SK-N-SH (cell line): ENCODE data around the gene AQP9. TPM values are rescaled to one million over a fixed set of nuclear protein-coding genes. Genes with fewer than 3 reads are reported as not detected.

ENCODE experiments used
- CTCF ChIA-PET: fragments of 300-600, 350-600 bp; formaldehyde crosslinking; extraction: SDS; loops from one replicate; lab custom pipeline; 2021; lab: Yijun Ruan, JAX
- POLR2A ChIA-PET: fragments of 350-600 bp; sonication (Branson Sonifier 250); formaldehyde crosslinking; extraction: SDS; loops from one replicate; lab custom pipeline; 2020; ENCODE audit warnings: antibody characterized with exemption, inconsistent platforms; lab: Yijun Ruan, JAX
- DNase-seq: peaks from one replicate; pipeline ENCODE4 v3.0.0; 2012
- H2AFZ ChIP-seq: fragments of 200-600 bp; sonication (generic); 2 replicates; pipeline ENCODE4 v1.8.1; 2016; ENCODE audit warnings: antibody characterized with exemption, mild to moderate bottlenecking, low read depth
- H3F3A ChIP-seq: fragments of 200-600 bp; sonication (generic); replicated peaks from 2 replicates; pipeline ENCODE3; 2016; ENCODE audit warnings: antibody characterized with exemption, mild to moderate bottlenecking; ENCODE audit not compliant: insufficient read depth
- H3K27ac ChIP-seq, 2 experiments: fragments of 200-500 bp in 1 of 2; fragments of 200-600 bp in 1 of 2; sonication (Bioruptor generic) in 1 of 2; sonication (generic), shearing (Covaris generic) in 1 of 2; 2 replicates each; pipeline versions ENCODE4 v1.5.1 to v1.6.1; 2014 to 2016; ENCODE audit warnings: low read depth in 2 of 2, inconsistent platforms in 1 of 2, low read length in 1 of 2, mild to moderate bottlenecking in 1 of 2, mixed read lengths in 1 of 2
- H3K27me3 ChIP-seq: fragments of 200-600 bp; sonication (generic), shearing (Covaris generic); 2 replicates; pipeline ENCODE4 v1.6.1; 2016; ENCODE audit warnings: mixed run types; ENCODE audit not compliant: insufficient read depth
- H3K36me3 ChIP-seq, 2 experiments: fragments of 200-500 bp in 1 of 2; fragments of 200-600 bp in 1 of 2; sonication (Bioruptor generic) in 1 of 2; sonication (generic) in 1 of 2; replicated peaks in 1 of 2; 2 replicates each; pipeline versions ENCODE3 to v1.5.1; 2014 to 2016; ENCODE audit warnings: low read length in 1 of 2, mild to moderate bottlenecking in 1 of 2; ENCODE audit not compliant: insufficient read depth in 2 of 2, control insufficient read depth in 1 of 2
- H3K4me1 ChIP-seq, 2 experiments: fragments of 200-500 bp in 1 of 2; fragments of 200-600 bp in 1 of 2; sonication (Bioruptor generic) in 1 of 2; sonication (generic), shearing (Covaris generic) in 1 of 2; 2 replicates each; pipeline versions ENCODE4 v1.5.1 to v1.6.1; 2014 to 2016; ENCODE audit warnings: low read depth in 1 of 2, low read length in 1 of 2, mixed run types in 1 of 2; ENCODE audit not compliant: insufficient read depth in 2 of 2, control insufficient read depth in 1 of 2
- H3K4me2 ChIP-seq: fragments of 200-600 bp; sonication (generic), shearing (Covaris generic); 2 replicates; pipeline ENCODE4 v1.6.1; 2017; ENCODE audit warnings: mixed run types
- H3K4me3 ChIP-seq, 2 experiments: fragments of 200-500 bp in 1 of 2; fragments of 200-600 bp in 1 of 2; sonication (Bioruptor generic) in 1 of 2; sonication (generic), shearing (Covaris generic) in 1 of 2; 2 replicates each; pipeline versions ENCODE4 v1.5.1 to v1.8.1; 2014 to 2016; ENCODE audit warnings: low read depth in 2 of 2, inconsistent platforms in 1 of 2, low read length in 1 of 2, mild to moderate bottlenecking in 1 of 2, mixed read lengths in 1 of 2, moderate library complexity in 1 of 2
- H3K79me2 ChIP-seq: fragments of 200-600 bp; sonication (generic); 2 replicates; pipeline ENCODE4 v1.8.1; 2017; ENCODE audit warnings: mild to moderate bottlenecking; ENCODE audit not compliant: insufficient read depth
- H3K9ac ChIP-seq: fragments of 200-600 bp; sonication (generic); 2 replicates; pipeline ENCODE4 v1.6.1; 2017; ENCODE audit warnings: mixed run types
- H3K9me2 ChIP-seq: fragments of 200-600 bp; sonication (generic); 2 replicates; pipeline ENCODE4 v1.6.1; 2017; ENCODE audit warnings: mixed run types
- H3K9me3 ChIP-seq: fragments of 200-600 bp; sonication (generic); 2 replicates; pipeline ENCODE4 v1.6.1; 2017; ENCODE audit warnings: mixed run types, mild to moderate bottlenecking, moderate library complexity
- H4K20me1 ChIP-seq: fragments of 200-600 bp; sonication (generic); 2 replicates; pipeline ENCODE4 v1.6.1; 2017; ENCODE audit warnings: mild to moderate bottlenecking, mixed run types; ENCODE audit not compliant: insufficient read depth
- EZH2phosphoT487 ChIP-seq: fragments of 200-600 bp; sonication (generic); IDR thresholded peaks from 2 replicates; pipeline ENCODE4 v1.6.1; 2017; ENCODE audit warnings: low read depth, mixed run types, mild to moderate bottlenecking, antibody characterized with exemption, moderate library complexity, borderline replicate concordance
- MEF2A ChIP-seq: IDR thresholded peaks from 2 replicates; pipeline ENCODE4 v1.4.0; 2012; ENCODE audit warnings: low read depth, borderline replicate concordance
- MXI1 ChIP-seq: IDR thresholded peaks from 2 replicates; pipeline ENCODE4 v1.6.1; 2012; ENCODE audit warnings: mild to moderate bottlenecking, low read depth, low read length, improper control_type of control experiment
- RAD21 ChIP-seq: IDR thresholded peaks from 2 replicates; pipeline ENCODE4 v1.6.1; 2012; ENCODE audit warnings: mild to moderate bottlenecking, low read length
- RCOR1 ChIP-seq: fragments of 150-350 bp; IDR thresholded peaks from 2 replicates; pipeline ENCODE4 v1.6.1; 2017; ENCODE audit warnings: antibody characterized with exemption, low read length
- SIN3A ChIP-seq: IDR thresholded peaks from 2 replicates; pipeline ENCODE4 v1.6.1; 2012; ENCODE audit warnings: low read depth, mild to moderate bottlenecking, low read length, moderate library complexity, borderline replicate concordance
- SMC3 ChIP-seq: IDR thresholded peaks from 2 replicates; pipeline ENCODE4 v1.6.1; 2012; ENCODE audit warnings: low read depth, low read length, improper control_type of control experiment
- TAF1 ChIP-seq: IDR thresholded peaks from 2 replicates; pipeline ENCODE4 v1.6.1; 2012; ENCODE audit warnings: low read depth, mild to moderate bottlenecking, low read length, moderate library complexity, borderline replicate concordance
- TEAD4 ChIP-seq: IDR thresholded peaks from 2 replicates; pipeline ENCODE4 v1.4.0; 2012; ENCODE audit warnings: mild to moderate bottlenecking, borderline replicate concordance; ENCODE audit not compliant: insufficient read depth
- WGBS: methylation state at CpG from one replicate; pipeline ENCODE4 v1.1.6; 2017; ENCODE audit warnings: low lambda C conversion rate; 5-methylcytosine and 5-hydroxymethylcytosine counted together
- polyA plus RNA-seq, 3 experiments: library from polyadenylated mRNA; depleted of rRNA; stranded (reverse); fragments of >200 nt; gene quantifications; 2 replicates each; pipeline ENCODE4 v1.2.3, GENCODE V29; 2012
- TF ChIP-seq, protein P1 (sequence below): fragments of 200-600 bp; sonication (generic); IDR thresholded peaks from 2 replicates; pipeline ENCODE4 v1.6.1; 2017; ENCODE audit warnings: antibody characterized with exemption, mild to moderate bottlenecking, moderate library complexity
- TF ChIP-seq, protein P2 (sequence below): IDR thresholded peaks from 2 replicates; pipeline ENCODE4 v1.4.0; 2012; ENCODE audit warnings: low read depth
- TF ChIP-seq, protein P3 (sequence below): fragments of 150-350 bp; IDR thresholded peaks from 2 replicates; pipeline ENCODE4 v1.6.1; 2017; ENCODE audit warnings: antibody characterized with exemption, low read length, low read depth, borderline replicate concordance
- TF ChIP-seq, protein P4 (sequence below): fragments of 150-350 bp; IDR thresholded peaks from 2 replicates; pipeline ENCODE4 v1.6.1; 2016; ENCODE audit warnings: mild to moderate bottlenecking, low read depth, low read length

The AQP9 gene
- polyA plus RNA-seq, 1 of the 3 experiments (the other 2 are of a cell fraction): not detected

DNA sequence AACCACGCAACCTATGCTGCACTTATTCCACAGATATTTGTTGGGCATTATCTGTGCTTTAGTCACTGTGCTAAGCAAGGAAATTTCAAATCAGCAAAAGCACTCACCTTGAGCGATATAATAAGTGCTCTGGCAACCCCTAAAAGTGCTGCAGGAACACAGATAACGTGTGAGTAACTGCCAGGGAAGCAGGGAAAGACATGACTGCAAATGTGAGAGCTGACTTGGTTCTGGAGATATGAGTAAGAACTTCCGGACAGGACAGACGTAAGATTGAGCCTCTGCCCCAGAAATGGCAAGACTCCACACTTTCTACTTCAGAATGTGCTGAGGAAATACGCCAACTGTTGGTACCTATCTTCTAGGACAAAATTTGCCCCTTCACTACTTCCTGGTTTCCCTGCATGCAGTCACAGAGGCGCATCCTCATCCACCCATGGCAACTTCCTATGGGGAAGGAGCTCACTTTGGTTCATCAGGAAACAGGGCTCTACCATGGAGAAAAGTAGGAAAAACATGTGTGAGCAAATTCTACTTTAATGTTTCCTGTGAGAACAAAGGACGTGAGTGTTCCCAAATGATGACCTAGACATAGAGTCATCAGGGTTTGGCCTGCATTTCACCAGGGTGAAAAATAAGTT lies 41.7 kb downstream of the AQP9 start:
- 0 out of 4 replicates have a peak overlapping the region, but pooled peaks of 1 of the 2 experiments have one; percentile 18 for H3K27ac ChIP-seq

GRCh38 chr15:58182460-58183163 lies 44.4 kb downstream of the AQP9 start:
- H3K9me3 ChIP-seq: no peaks in the 10 kb centered on the region
- H3K9ac ChIP-seq: no peak overlapping the region
- H3K9me2 ChIP-seq: no peaks in the 10 kb centered on the region
- WGBS: 27% methylated on average over 9 of the region's 9 CpGs
- H3K4me2 ChIP-seq: no peak overlapping the region
- H3K36me3 ChIP-seq: no peaks in the 10 kb centered on the region
- no peaks in the 10 kb centered on the region for H4K20me1 ChIP-seq
- peaks cover 8% of the 10 kb centered on the region; the same call in 1 of the 2 replicates for H3K27me3 ChIP-seq
- H3K4me3 ChIP-seq: no peak overlapping the region
- H3K79me2 ChIP-seq: no peaks in the 10 kb centered on the region
- no peaks in the 10 kb centered on the region; a peak in 1 of 4 replicates for H3K4me1 ChIP-seq
- H3K27ac ChIP-seq: no peak overlapping the region
- no peaks in the 10 kb centered on the region for H3F3A ChIP-seq
- TF ChIP-seq TAF1: no peak
- peak; percentile 94 for TF ChIP-seq RAD21
- TF ChIP-seq, protein P1, sequence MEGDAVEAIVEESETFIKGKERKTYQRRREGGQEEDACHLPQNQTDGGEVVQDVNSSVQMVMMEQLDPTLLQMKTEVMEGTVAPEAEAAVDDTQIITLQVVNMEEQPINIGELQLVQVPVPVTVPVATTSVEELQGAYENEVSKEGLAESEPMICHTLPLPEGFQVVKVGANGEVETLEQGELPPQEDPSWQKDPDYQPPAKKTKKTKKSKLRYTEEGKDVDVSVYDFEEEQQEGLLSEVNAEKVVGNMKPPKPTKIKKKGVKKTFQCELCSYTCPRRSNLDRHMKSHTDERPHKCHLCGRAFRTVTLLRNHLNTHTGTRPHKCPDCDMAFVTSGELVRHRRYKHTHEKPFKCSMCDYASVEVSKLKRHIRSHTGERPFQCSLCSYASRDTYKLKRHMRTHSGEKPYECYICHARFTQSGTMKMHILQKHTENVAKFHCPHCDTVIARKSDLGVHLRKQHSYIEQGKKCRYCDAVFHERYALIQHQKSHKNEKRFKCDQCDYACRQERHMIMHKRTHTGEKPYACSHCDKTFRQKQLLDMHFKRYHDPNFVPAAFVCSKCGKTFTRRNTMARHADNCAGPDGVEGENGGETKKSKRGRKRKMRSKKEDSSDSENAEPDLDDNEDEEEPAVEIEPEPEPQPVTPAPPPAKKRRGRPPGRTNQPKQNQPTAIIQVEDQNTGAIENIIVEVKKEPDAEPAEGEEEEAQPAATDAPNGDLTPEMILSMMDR: peak; percentile 75
- TF ChIP-seq SMC3: peak; percentile 77
- CTCF ChIA-PET: interaction anchor here (0.6 to 4.8 kb wide), 66 partner anchors 10 to 1347 kb away, joined by 3 to 52 read pairs (median 4); partner anchors contain the start of gene POLR2M
- peak; percentile 73 for DNase-seq
- H2AFZ ChIP-seq: no peak overlapping the region
- POLR2A ChIA-PET: no interaction called here

More for the DNA sequence above, 41.7 kb downstream of the AQP9 start:
- Histone ChIP-seq H3K27me3 (no peaks in the 10 kb centered on the region; the same call in 1 of the 2 replicates), H3K4me1 (no peaks in the 10 kb centered on the region; a peak in 1 of 4 replicates), H2AFZ (no peak overlapping the region), H3K9me3 (no peaks in the 10 kb centered on the region), H3K4me3 (no peak overlapping the region), H3F3A (no peaks in the 10 kb centered on the region), H3K79me2 (no peaks in the 10 kb centered on the region), H4K20me1 (no peaks in the 10 kb centered on the region), H3K9me2 (no peaks in the 10 kb centered on the region), H3K4me2 (no peak overlapping the region), H3K36me3 (no peaks in the 10 kb centered on the region), H3K9ac (no peak overlapping the region)
- ChIA-PET CTCF (interaction anchor here (4.8 kb wide), 1 partner anchor 108 kb away, joined by 52 read pairs; no protein-coding TSS in a partner anchor), POLR2A (no interaction called here)
- DNase-seq: no peak
- 50% methylated on average over 8 of the region's 8 CpGs for WGBS
- TF ChIP-seq TEAD4 (no peak), TAF1 (no peak), EZH2phosphoT487 (no peak), RCOR1 (no peak), SIN3A (no peak), MEF2A (no peak), MXI1 (no peak), RAD21 (no peak)
- TF ChIP-seq, protein P2, sequence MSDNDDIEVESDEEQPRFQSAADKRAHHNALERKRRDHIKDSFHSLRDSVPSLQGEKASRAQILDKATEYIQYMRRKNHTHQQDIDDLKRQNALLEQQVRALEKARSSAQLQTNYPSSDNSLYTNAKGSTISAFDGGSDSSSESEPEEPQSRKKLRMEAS: no peak
- TF ChIP-seq, protein P3, sequence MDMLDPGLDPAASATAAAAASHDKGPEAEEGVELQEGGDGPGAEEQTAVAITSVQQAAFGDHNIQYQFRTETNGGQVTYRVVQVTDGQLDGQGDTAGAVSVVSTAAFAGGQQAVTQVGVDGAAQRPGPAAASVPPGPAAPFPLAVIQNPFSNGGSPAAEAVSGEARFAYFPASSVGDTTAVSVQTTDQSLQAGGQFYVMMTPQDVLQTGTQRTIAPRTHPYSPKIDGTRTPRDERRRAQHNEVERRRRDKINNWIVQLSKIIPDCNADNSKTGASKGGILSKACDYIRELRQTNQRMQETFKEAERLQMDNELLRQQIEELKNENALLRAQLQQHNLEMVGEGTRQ: no peak
- TF ChIP-seq, protein P4, sequence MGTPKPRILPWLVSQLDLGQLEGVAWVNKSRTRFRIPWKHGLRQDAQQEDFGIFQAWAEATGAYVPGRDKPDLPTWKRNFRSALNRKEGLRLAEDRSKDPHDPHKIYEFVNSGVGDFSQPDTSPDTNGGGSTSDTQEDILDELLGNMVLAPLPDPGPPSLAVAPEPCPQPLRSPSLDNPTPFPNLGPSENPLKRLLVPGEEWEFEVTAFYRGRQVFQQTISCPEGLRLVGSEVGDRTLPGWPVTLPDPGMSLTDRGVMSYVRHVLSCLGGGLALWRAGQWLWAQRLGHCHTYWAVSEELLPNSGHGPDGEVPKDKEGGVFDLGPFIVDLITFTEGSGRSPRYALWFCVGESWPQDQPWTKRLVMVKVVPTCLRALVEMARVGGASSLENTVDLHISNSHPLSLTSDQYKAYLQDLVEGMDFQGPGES: no peak
- TF ChIP-seq, all 33 proteins: peak for 0
